HG03457 (cell line): ENCODE data around the gene ZFP92.

Experiments
- ATAC-seq: cut with Tn5 transposase; IDR thresholded peaks from one replicate; pipeline ENCODE4 v1.9.1; 2021; ENCODE audit warnings: moderate number of reproducible peaks; ENCODE audit not compliant: unreplicated experiment

Gene ZFP92

GRCh38 chrX:153450114-153450948 is 39.1 kb downstream of the ZFP92 start:
- no peak for ATAC-seq

- ATAC-seq: no peak
Measured at GRCh38 chrX:153450949-153451277, 39.6 kb downstream of the ZFP92 start.

- no peak for ATAC-seq
Measured at GRCh38 chrX:153454901-153455550, 43.8 kb downstream of the ZFP92 start.

GRCh38 chrX:153455571-153455970 is 44.3 kb downstream of the ZFP92 start:
- ATAC-seq: no peak

- ATAC-seq: no peak
Measured at GRCh38 chrX:153456161-153456560, 44.9 kb downstream of the ZFP92 start.

GRCh38 chrX:153456704-153457103 is 45.4 kb downstream of the ZFP92 start:
- ATAC-seq: no peak

- ATAC-seq: no peak
Measured at GRCh38 chrX:153457136-153457825, 46.0 kb downstream of the ZFP92 start.

- ATAC-seq: no peak
Measured at GRCh38 chrX:153457827-153458466, 46.7 kb downstream of the ZFP92 start.

- no peak for ATAC-seq
Measured at GRCh38 chrX:153458476-153458875, 47.2 kb downstream of the ZFP92 start.

- ATAC-seq: no peak
Measured at GRCh38 chrX:153459986-153460385, 48.7 kb downstream of the ZFP92 start.

- ATAC-seq: no peak
Measured at GRCh38 chrX:153460826-153461225, 49.6 kb downstream of the ZFP92 start.
